ENCODE results near the gene BFSP2.

Gene BFSP2

DNA sequence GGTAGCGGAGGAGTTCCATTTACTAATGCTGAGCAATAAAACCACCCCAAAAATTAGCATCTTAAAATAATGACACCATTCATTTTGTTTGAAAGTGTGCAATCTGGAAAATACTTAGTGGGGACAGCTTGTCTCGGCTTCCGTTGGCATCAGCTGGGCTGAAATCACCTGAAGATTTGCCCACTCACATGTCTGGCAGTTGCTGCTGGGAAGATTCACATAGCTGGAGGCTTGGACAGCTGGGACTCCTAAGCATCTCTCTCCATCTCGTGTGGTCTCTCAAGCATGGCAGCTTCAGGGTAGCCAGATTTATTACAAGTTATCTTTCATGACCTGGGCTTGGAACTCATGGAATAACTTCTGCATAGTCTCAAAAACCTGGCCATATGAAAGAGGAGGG is 38.4 kb upstream of the BFSP2 start:
- no peak overlapping the region for H2AK5ac ChIP-seq (ENCODE audit: low read depth, low read length)
- H3K4ac ChIP-seq (ENCODE audit: low read length), result no peak overlapping the region
- H3K18ac ChIP-seq (ENCODE audit: low read length), result no peak overlapping the region
- H3K4me3 ChIP-seq (ENCODE audit: low read length in 2 of 2), result no peak overlapping the region
- H2BK120ac ChIP-seq (ENCODE audit: low read depth, low read length), result no peak overlapping the region
- no peak overlapping the region for H2AFZ ChIP-seq (ENCODE audit: low read length)
- peaks cover 0 to 6% of the 10 kb centered on the region in 2 donors for H3K4me1 ChIP-seq (ENCODE audit: control insufficient read depth in 2 of 2, insufficient read depth in 1 of 2, low read depth in 1 of 2, low read length in 2 of 2)
- DNase-seq (ENCODE audit: low spot score), result no peak
- whole genome bisulfite sequencing, 2 donors (ENCODE audit: extremely low coverage in 2 of 2, insufficient read length in 2 of 2, insufficient replicate concordance in 1 of 2), result no CpG with 5 or more reads among the region's 4 CpGs
- H2BK5ac ChIP-seq (ENCODE audit: low read length), result no peak overlapping the region
- H3K27ac ChIP-seq (replicated peaks; ENCODE audit: low read length), result no peak overlapping the region
- no peak overlapping the region for H4K91ac ChIP-seq (ENCODE audit: low read depth, low read length, poor library complexity)
- no peaks in the 10 kb centered on the region for H3K9me3 ChIP-seq (replicated peaks in 1 of 2; ENCODE audit: control insufficient read depth in 2 of 2, insufficient read depth in 1 of 2, low read depth in 1 of 2, low read length in 2 of 2)
- no peaks in the 10 kb centered on the region for H3K36me3 ChIP-seq (replicated peaks in 1 of 2; ENCODE audit: control insufficient read depth in 2 of 2, insufficient read depth in 2 of 2, low read length in 2 of 2)
- no peaks in the 10 kb centered on the region for H3K79me1 ChIP-seq (ENCODE audit: low read depth, low read length)
- no peaks in the 10 kb centered on the region for H3K27me3 ChIP-seq (ENCODE audit: control insufficient read depth in 3 of 3, insufficient read depth in 3 of 3, low read depth in 1 of 3, low read length in 3 of 3)
- H2BK12ac ChIP-seq (ENCODE audit: low read length), result no peak overlapping the region
- H2BK15ac ChIP-seq (ENCODE audit: low read length), result no peak overlapping the region
- no peak overlapping the region for H4K8ac ChIP-seq (ENCODE audit: low read depth, low read length)
- H3K9ac ChIP-seq (ENCODE audit: low read depth, low read length, poor library complexity), result no peak overlapping the region
- H3K4me2 ChIP-seq (ENCODE audit: insufficient read depth, low read length, poor library complexity, severe bottlenecking), result no peak overlapping the region
- no peak overlapping the region for H3K23ac ChIP-seq (ENCODE audit: low read depth, low read length, poor library complexity)
- no peak overlapping the region for H3K14ac ChIP-seq (ENCODE audit: low read length)

DNA sequence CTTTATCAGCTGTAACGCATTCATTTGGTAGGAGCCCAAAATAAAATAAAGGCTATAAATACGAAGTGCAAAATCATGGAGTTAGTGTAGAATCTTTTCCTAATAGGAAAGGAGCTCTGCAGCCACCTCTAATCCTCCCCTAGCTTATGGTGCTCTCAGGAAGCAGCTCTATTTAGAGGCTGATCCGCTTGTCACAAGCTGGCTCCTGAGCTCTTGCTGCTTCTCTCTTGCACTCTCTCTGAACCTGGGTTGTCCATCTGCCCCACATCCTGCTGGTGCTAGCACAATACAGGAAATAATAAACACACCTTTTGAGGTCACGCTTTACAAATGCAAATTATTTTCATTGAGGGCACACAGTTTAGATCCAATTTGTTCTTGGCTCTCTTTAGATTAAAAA is 37.3 kb upstream of the BFSP2 start:
- H3K14ac ChIP-seq (ENCODE audit: low read length), result no peak overlapping the region
- H3K4ac ChIP-seq (ENCODE audit: low read length), result no peak overlapping the region
- H3K9me3 ChIP-seq (replicated peaks in 1 of 2; ENCODE audit: control insufficient read depth in 2 of 2, insufficient read depth in 1 of 2, low read depth in 1 of 2, low read length in 2 of 2), result no peaks in the 10 kb centered on the region
- WGBS, 2 donors (ENCODE audit: extremely low coverage in 2 of 2, insufficient read length in 2 of 2, insufficient replicate concordance in 1 of 2), result no CpG with 5 or more reads among the region's 4 CpGs
- no peaks in the 10 kb centered on the region for H3K79me1 ChIP-seq (ENCODE audit: low read depth, low read length)
- H3K4me1 ChIP-seq (ENCODE audit: control insufficient read depth in 2 of 2, insufficient read depth in 1 of 2, low read depth in 1 of 2, low read length in 2 of 2), result peaks cover 0 to 6% of the 10 kb centered on the region in 2 donors
- no peaks in the 10 kb centered on the region for H3K27me3 ChIP-seq (ENCODE audit: control insufficient read depth in 3 of 3, insufficient read depth in 3 of 3, low read depth in 1 of 3, low read length in 3 of 3)
- H2BK5ac ChIP-seq (ENCODE audit: low read length), result no peak overlapping the region
- no peak overlapping the region for H3K18ac ChIP-seq (ENCODE audit: low read length)
- no peak overlapping the region for H3K4me2 ChIP-seq (ENCODE audit: insufficient read depth, low read length, poor library complexity, severe bottlenecking)
- H2BK120ac ChIP-seq (ENCODE audit: low read depth, low read length), result no peak overlapping the region
- H2AFZ ChIP-seq (ENCODE audit: low read length), result no peak overlapping the region
- no peaks in the 10 kb centered on the region for H3K36me3 ChIP-seq (replicated peaks in 1 of 2; ENCODE audit: control insufficient read depth in 2 of 2, insufficient read depth in 2 of 2, low read length in 2 of 2)
- H2BK12ac ChIP-seq (ENCODE audit: low read length), result no peak overlapping the region
- H3K4me3 ChIP-seq (ENCODE audit: low read length in 2 of 2), result no peak overlapping the region
- no peak overlapping the region for H2BK15ac ChIP-seq (ENCODE audit: low read length)
- H2AK5ac ChIP-seq (ENCODE audit: low read depth, low read length), result no peak overlapping the region
- no peak overlapping the region for H4K91ac ChIP-seq (ENCODE audit: low read depth, low read length, poor library complexity)
- no peak overlapping the region for H3K9ac ChIP-seq (ENCODE audit: low read depth, low read length, poor library complexity)
- H4K8ac ChIP-seq (ENCODE audit: low read depth, low read length), result no peak overlapping the region
- no peak for DNase-seq (ENCODE audit: low spot score)
- no peak overlapping the region for H3K23ac ChIP-seq (ENCODE audit: low read depth, low read length, poor library complexity)
- no peak overlapping the region for H3K27ac ChIP-seq (replicated peaks; ENCODE audit: low read length)

DNA sequence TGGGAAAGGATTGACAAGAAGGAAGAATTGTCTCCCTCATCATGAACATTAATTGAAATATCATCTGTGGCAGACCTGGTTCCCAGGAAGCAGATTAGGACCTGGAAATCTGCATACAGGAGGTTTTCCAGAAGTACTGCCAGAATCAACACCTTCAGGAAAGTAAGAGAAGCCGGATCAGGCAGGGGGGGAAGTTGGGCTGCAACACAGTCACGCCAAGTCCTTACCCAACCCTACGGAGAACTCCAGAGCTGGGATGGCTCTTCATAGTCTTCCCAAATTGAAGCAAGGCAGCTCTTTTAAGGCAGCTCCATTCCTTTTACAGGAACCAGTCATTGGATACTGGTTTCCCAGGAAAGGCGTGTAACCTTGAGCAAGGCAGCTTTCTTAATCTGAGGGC is 35.2 kb upstream of the BFSP2 start:
- H3K36me3 ChIP-seq (replicated peaks in 1 of 2; ENCODE audit: control insufficient read depth in 2 of 2, insufficient read depth in 2 of 2, low read length in 2 of 2), result no peaks in the 10 kb centered on the region
- H3K14ac ChIP-seq (ENCODE audit: low read length), result no peak overlapping the region
- no peak overlapping the region for H2BK5ac ChIP-seq (ENCODE audit: low read length)
- H2AFZ ChIP-seq (ENCODE audit: low read length), result no peak overlapping the region
- no peaks in the 10 kb centered on the region for H3K9me3 ChIP-seq (replicated peaks in 1 of 2; ENCODE audit: control insufficient read depth in 2 of 2, insufficient read depth in 1 of 2, low read depth in 1 of 2, low read length in 2 of 2)
- no peak overlapping the region for H3K4me2 ChIP-seq (ENCODE audit: insufficient read depth, low read length, poor library complexity, severe bottlenecking)
- no peak overlapping the region for H2BK15ac ChIP-seq (ENCODE audit: low read length)
- no peak overlapping the region for H3K9ac ChIP-seq (ENCODE audit: low read depth, low read length, poor library complexity)
- H2BK120ac ChIP-seq (ENCODE audit: low read depth, low read length), result no peak overlapping the region
- no peak for DNase-seq (ENCODE audit: low spot score)
- no peak overlapping the region for H3K27ac ChIP-seq (replicated peaks; ENCODE audit: low read length)
- no CpG with 5 or more reads among the region's 4 CpGs for WGBS, 2 donors (ENCODE audit: extremely low coverage in 2 of 2, insufficient read length in 2 of 2, insufficient replicate concordance in 1 of 2)
- no peak overlapping the region for H4K91ac ChIP-seq (ENCODE audit: low read depth, low read length, poor library complexity)
- no peaks in the 10 kb centered on the region for H3K79me1 ChIP-seq (ENCODE audit: low read depth, low read length)
- H3K4ac ChIP-seq (ENCODE audit: low read length), result no peak overlapping the region
- H3K4me1 ChIP-seq (ENCODE audit: control insufficient read depth in 2 of 2, insufficient read depth in 1 of 2, low read depth in 1 of 2, low read length in 2 of 2), result peaks cover 0 to 6% of the 10 kb centered on the region in 2 donors
- no peak overlapping the region for H2BK12ac ChIP-seq (ENCODE audit: low read length)
- no peak overlapping the region for H3K4me3 ChIP-seq (ENCODE audit: low read length in 2 of 2)
- H2AK5ac ChIP-seq (ENCODE audit: low read depth, low read length), result no peak overlapping the region
- no peak overlapping the region for H4K8ac ChIP-seq (ENCODE audit: low read depth, low read length)
- H3K27me3 ChIP-seq (ENCODE audit: control insufficient read depth in 3 of 3, insufficient read depth in 3 of 3, low read depth in 1 of 3, low read length in 3 of 3), result no peaks in the 10 kb centered on the region
- no peak overlapping the region for H3K18ac ChIP-seq (ENCODE audit: low read length)
- H3K23ac ChIP-seq (ENCODE audit: low read depth, low read length, poor library complexity), result no peak overlapping the region

DNA sequence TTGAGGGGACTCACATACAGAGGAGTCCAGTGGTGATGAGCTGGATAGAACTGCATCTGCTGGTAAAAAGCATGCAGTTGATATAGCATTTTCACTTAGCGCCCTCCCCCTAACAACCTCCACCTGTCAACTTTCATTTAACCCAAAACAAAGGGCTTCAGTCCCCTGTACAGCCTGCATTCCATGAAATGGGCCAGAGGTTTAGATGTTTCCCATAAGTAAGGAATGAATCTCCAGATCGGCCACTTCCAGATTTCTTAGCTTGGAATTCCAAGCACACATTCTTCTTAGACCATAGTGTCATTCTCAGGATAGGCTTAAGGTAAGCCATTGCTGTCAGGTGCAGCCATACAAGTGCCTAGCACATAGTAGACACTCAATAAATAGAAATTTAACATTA is 32.9 kb upstream of the BFSP2 start:
- WGBS, 2 donors (ENCODE audit: extremely low coverage in 2 of 2, insufficient read length in 2 of 2, insufficient replicate concordance in 1 of 2), result no CpG with 5 or more reads among the region's 2 CpGs

More for the DNA sequence above, 32.9 kb upstream of the BFSP2 start:
- Histone ChIP-seq H3K9me3 (replicated peaks in 1 of 2; ENCODE audit: control insufficient read depth in 2 of 2, insufficient read depth in 1 of 2, low read depth in 1 of 2, low read length in 2 of 2) (no peaks in the 10 kb centered on the region), H4K8ac (ENCODE audit: low read depth, low read length) (no peak overlapping the region), H3K27me3 (ENCODE audit: control insufficient read depth in 3 of 3, insufficient read depth in 3 of 3, low read depth in 1 of 3, low read length in 3 of 3) (no peaks in the 10 kb centered on the region), H2BK12ac (ENCODE audit: low read length) (no peak overlapping the region), H2AFZ (ENCODE audit: low read length) (no peak overlapping the region), H3K23ac (ENCODE audit: low read depth, low read length, poor library complexity) (no peak overlapping the region), H2AK5ac (ENCODE audit: low read depth, low read length) (no peak overlapping the region), H3K4me1 (ENCODE audit: control insufficient read depth in 2 of 2, insufficient read depth in 1 of 2, low read depth in 1 of 2, low read length in 2 of 2) (peaks cover 0 to 6% of the 10 kb centered on the region in 2 donors), H3K79me1 (ENCODE audit: low read depth, low read length) (no peaks in the 10 kb centered on the region), H3K18ac (ENCODE audit: low read length) (no peak overlapping the region), H3K4ac (ENCODE audit: low read length) (no peak overlapping the region), H3K4me3 (ENCODE audit: low read length in 2 of 2) (no peak overlapping the region), H2BK5ac (ENCODE audit: low read length) (no peak overlapping the region), H2BK120ac (ENCODE audit: low read depth, low read length) (no peak overlapping the region), H3K9ac (ENCODE audit: low read depth, low read length, poor library complexity) (no peak overlapping the region), H3K27ac (replicated peaks; ENCODE audit: low read length) (no peak overlapping the region), H4K91ac (ENCODE audit: low read depth, low read length, poor library complexity) (no peak overlapping the region), H3K36me3 (replicated peaks in 1 of 2; ENCODE audit: control insufficient read depth in 2 of 2, insufficient read depth in 2 of 2, low read length in 2 of 2) (no peaks in the 10 kb centered on the region), H3K14ac (ENCODE audit: low read length) (no peak overlapping the region), H3K4me2 (ENCODE audit: insufficient read depth, low read length, poor library complexity, severe bottlenecking) (no peak overlapping the region), H2BK15ac (ENCODE audit: low read length) (no peak overlapping the region)
- no peak for DNase-seq (ENCODE audit: low spot score)

All from neuronal stem cell (in vitro differentiated cells).